Smooth muscle cell of the umbilical artery (primary cell): ENCODE measurements around the gene WASF1. TPM values are rescaled to one million over a fixed set of nuclear protein-coding genes. Genes with fewer than 3 reads are reported as not detected.

Source experiments
- total RNA-seq: library from RNA; depleted of rRNA; stranded (reverse); fragments of >200 nt; gene quantifications from 2 replicates; pipeline ENCODE4 v1.2.3, GENCODE V29; 2014

The WASF1 gene
- 6.2 and 14.2 TPM in 2 replicates for total RNA-seq

DNA sequence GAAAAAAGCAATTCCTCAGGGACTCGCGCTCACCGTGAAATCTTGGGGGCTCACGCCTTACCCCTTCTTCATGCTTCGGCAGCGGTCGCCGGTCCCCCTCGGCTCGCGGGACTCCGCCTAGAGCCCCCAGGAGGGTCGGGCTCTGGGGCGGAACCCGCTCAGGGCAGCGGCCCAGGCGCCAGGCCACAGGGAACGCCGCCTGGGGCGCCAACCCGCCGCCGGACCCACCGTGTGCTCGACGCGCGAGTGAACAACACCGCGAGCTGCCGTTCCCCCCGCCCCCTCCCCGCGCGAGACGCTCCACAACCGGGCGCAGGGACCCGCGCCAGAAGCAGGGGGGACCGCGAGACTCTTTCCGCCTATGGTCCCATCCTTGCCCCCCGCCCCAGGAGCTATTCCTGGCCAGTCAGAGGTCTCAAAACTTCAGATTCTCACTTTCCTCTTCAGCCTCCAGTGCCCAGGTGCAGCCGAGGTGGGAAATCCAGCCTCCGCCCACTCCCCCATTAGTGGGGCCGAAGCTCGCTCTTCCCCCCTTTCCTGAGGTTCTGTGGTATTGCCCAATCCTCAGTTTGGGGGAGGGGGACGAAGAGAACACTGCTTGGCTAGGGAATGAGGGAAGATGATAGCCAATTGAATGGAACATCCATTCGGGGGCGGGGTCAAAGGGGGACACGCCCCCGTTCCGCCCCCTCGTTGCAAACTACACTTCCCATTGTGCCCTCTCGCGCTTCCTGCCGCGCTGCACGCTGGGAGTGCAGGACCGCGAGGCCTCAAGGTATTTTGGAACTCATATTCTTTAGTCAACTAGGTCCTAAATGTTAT, at the start of gene WASF1:
TSS of gene WASF1 (minus strand) at position 265 of the 822 bp plus-strand sequence. CDS start 52,069 bp downstream, outside the sequence.

DNA sequence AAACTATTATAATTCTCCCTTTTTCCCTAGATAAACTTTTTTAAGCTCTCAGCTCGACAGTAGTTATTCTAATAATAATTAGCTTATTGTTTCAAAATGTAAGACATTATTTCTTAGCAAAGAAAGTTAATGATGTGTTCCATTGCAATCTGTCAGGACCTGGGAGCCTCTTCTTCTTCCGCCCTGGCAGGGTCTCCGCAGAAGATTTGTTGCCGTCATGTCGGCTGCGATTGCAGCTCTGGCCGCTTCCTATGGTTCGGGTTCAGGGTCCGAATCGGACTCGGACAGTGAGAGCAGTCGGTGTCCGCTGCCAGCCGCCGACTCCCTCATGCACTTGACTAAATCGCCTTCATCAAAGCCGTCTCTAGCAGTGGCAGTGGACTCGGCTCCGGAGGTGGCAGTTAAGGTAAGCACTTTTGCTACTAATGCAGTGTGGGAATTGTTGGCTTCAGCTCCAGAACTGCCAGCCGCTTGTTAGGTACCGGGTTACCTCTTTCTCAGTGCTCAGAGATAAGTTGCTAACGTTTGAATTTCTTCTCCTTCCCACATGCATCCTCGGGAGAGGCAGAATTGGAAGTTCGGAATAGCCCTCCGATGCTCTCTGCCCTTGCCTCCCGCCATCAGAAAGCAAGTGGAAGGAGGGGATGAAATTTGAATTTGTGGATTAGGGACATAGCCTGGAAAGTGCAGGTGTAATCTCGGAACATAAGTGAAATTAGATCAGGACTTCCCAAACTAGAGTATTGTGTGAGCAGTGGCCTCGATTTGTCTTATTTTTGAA, 948 bp upstream of the WASF1 start, which contains the start of gene CDC40:
TSS of gene CDC40 (plus strand) at position 200 of the 781 bp plus-strand sequence. CDS start at position 218, 18 bp downstream.

Other genes starting within 250 kb of the WASF1 start
- gene GPR6, start 201.4 kb downstream of the WASF1 start, total RNA-seq: not detected in 2 replicates
- 19.6 and 26.8 TPM in 2 replicates for gene CDC40, start 757 bp upstream of the WASF1 start, total RNA-seq
- not detected in 2 replicates for gene METTL24, start 178.7 kb upstream of the WASF1 start, total RNA-seq
- under 0.01 and 0.23 TPM in 2 replicates for gene DDO, start 235.9 kb upstream of the WASF1 start, total RNA-seq